Measurements from ENCODE around the gene MICB. TPM values are rescaled to one million over a fixed set of nuclear protein-coding genes. Genes with fewer than 3 reads are reported as not detected.
A peak's percentile ranks its signal among the peaks of the same experiment; 100 is the strongest.

Gene MICB
- total RNA-seq, 1 experiment from 2014 or later = 6.4 TPM

DNA sequence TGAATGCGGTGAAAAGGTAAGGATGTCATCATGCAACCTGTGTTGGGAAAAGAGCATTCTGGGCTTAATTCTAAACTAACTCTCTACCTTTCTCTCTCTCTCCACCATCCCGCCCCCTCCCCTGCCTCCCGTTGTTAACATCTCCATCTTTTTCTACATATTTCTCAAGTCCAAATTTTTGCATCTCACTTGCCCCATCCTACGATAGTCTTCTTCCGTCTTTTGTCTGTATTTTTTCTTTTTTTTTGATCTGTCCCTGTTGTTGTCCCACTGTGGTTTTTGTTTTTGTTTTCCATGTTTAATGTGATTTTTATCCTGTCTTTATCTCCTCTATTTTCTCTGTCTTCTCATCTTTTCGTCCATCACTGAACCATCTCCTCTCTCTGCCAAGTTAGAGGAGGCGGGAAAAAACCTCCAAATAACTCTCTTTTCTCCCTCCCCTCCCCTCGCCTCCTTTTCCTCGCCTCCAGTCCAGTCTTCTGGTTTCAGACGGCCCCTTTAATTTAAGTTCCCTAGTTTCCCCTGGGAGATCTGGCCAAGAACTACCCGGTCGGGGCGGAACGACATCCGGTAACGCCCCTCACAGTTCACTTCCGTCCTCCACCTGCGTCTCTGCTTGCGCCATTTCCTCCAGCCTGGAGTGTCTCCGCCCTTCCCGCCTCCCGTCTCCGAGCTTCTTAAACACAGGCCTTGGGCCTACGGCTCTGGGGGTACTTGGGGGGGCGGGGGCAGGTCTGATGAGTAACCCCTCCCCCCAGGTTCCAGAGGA lies 49.2 kb downstream of the MICB start, which contains the start of gene NFKBIL1:
Gene NFKBIL1, plus strand, starts transcription at position 651 of the 769 bp plus-strand sequence. Its CDS starts 87 bp downstream, at position 738.
- ChIA-PET CTCF (interaction anchor here (0.6 to 2.7 kb wide), 11 partner anchors 27 to 1094 kb away, joined by 3 to 20 read pairs (median 4); partner anchors contain the start of genes APOM and TNF), POLR2A (interaction anchor here (0.6 to 0.7 kb wide), 5 partner anchors 24 to 640 kb away, joined by 3 to 6 read pairs (median 3); partner anchors contain the start of gene LSM2)
- Mint-ChIP-seq H3K4me1 (ENCODE audit: low read depth, unreplicated experiment) (peaks cover 12% of the 10 kb centered on the region), H3K36me3 (ENCODE audit: insufficient read depth, unreplicated experiment) (peaks cover 35% of the 10 kb centered on the region), H3K9me3 (ENCODE audit: unreplicated experiment) (no peaks in the 10 kb centered on the region), H3K27ac (ENCODE audit: unreplicated experiment) (peak within 1 kb of the TSS; percentile 64), H3K27me3 (ENCODE audit: insufficient read depth, unreplicated experiment) (no peaks in the 10 kb centered on the region), H3K4me3 (ENCODE audit: unreplicated experiment) (peak within 1 kb of the TSS; percentile 87)
- intact Hi-C loops (cut with micrococcal nuclease; ENCODE audit: unreplicated experiment) = loop anchor here (1.0 to 5.0 kb wide), 8 partner anchors 27 to 190 kb away; partner anchors contain the start of genes APOM, CLIC1, CSNK2B and LY6G5B
- Histone ChIP-seq H3K9me3 (no peaks in the 10 kb centered on the region), H3K36me3 (ENCODE audit: control insufficient read depth, insufficient read depth, low read length) (no peaks in the 10 kb centered on the region), H3K4me1 (peaks cover 6% of the 10 kb centered on the region), H3K4me3 (ENCODE audit: low read depth, low read length) (peak within 1 kb of the TSS; percentile 44), H3K27me3 (replicated peaks; ENCODE audit: control insufficient read depth, insufficient read depth, low read length) (no peaks in the 10 kb centered on the region)
- TF ChIP-seq, protein P1, sequence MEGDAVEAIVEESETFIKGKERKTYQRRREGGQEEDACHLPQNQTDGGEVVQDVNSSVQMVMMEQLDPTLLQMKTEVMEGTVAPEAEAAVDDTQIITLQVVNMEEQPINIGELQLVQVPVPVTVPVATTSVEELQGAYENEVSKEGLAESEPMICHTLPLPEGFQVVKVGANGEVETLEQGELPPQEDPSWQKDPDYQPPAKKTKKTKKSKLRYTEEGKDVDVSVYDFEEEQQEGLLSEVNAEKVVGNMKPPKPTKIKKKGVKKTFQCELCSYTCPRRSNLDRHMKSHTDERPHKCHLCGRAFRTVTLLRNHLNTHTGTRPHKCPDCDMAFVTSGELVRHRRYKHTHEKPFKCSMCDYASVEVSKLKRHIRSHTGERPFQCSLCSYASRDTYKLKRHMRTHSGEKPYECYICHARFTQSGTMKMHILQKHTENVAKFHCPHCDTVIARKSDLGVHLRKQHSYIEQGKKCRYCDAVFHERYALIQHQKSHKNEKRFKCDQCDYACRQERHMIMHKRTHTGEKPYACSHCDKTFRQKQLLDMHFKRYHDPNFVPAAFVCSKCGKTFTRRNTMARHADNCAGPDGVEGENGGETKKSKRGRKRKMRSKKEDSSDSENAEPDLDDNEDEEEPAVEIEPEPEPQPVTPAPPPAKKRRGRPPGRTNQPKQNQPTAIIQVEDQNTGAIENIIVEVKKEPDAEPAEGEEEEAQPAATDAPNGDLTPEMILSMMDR (IDR thresholded peaks at IDR 0.05; ENCODE audit: insufficient read depth in 1 of 2, low read depth in 1 of 2, low read length in 1 of 2, severe bottlenecking in 1 of 2, unreplicated experiment in 1 of 2) = no peak
- no TSS peak for BruUV-seq (replicated peaks)
- DNase-seq = peak; percentile 91 to 93

DNA sequence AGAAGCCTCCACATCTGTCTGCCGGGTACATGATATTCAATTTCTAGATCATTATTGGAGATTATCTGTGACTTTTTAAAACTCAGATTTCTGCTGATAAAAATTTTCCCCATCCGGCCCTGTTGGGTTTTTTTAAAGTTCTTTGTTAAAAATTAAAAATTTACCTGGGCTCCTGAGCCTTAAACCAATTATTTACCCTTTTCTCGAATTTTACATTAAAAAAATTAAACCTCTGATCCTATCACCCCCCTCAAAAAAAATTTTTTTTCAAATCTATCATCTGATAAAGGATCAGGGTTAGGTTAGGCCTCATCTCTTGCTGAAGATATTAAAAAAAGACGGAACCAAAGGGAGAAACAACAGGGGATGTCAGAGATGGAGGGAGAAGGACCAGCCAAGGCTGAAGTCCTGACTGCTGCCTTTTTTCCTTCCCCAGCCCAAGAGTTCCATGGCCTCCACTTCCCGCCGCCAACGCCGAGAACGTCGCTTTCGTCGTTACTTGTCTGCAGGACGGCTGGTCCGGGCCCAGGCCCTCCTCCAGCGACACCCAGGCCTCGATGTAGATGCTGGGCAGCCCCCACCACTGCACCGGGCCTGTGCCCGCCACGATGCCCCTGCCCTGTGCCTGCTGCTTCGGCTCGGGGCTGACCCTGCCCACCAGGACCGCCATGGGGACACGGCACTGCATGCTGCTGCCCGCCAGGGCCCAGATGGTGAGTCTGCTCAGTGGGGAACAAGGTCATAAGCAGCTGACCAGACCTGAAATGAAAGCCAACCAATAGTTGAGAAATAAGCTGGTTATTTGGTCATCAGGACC lies 50.0 kb downstream of the MICB start:
- H3K9me3 Mint-ChIP-seq (ENCODE audit: unreplicated experiment) = no peaks in the 10 kb centered on the region
- Histone ChIP-seq H3K4me1 (peaks cover 6% of the 10 kb centered on the region), H3K9me3 (no peaks in the 10 kb centered on the region), H3K36me3 (ENCODE audit: control insufficient read depth, insufficient read depth, low read length) (no peaks in the 10 kb centered on the region), H3K4me3 (ENCODE audit: low read depth, low read length) (peak overlapping the region; percentile 44), H3K27me3 (replicated peaks; ENCODE audit: control insufficient read depth, insufficient read depth, low read length) (no peaks in the 10 kb centered on the region)
- intact Hi-C loops (cut with micrococcal nuclease; ENCODE audit: unreplicated experiment) = loop anchor here (1.0 to 5.0 kb wide), 5 partner anchors 26 to 189 kb away; partner anchors contain the start of genes APOM, CLIC1, CSNK2B and LY6G5B
- TF ChIP-seq, protein P1 (IDR thresholded peaks at IDR 0.05; ENCODE audit: insufficient read depth in 1 of 2, low read depth in 1 of 2, low read length in 1 of 2, severe bottlenecking in 1 of 2, unreplicated experiment in 1 of 2) = no peak
- DNase-seq = no peak
- ChIA-PET CTCF (interaction anchor here (0.6 to 2.7 kb wide), 8 partner anchors 28 to 182 kb away, joined by 3 to 20 read pairs (median 3); partner anchors contain the start of gene TNF), POLR2A (interaction anchor here (0.6 to 0.7 kb wide), 5 partner anchors 23 to 266 kb away, joined by 3 to 4 read pairs (median 3); partner anchors contain the start of gene LSM2)
- peaks cover 38% of the 10 kb centered on the region for H3K36me3 Mint-ChIP-seq (ENCODE audit: insufficient read depth, unreplicated experiment)
- TSS peak; percentile 24 for BruUV-seq (replicated peaks)
- H3K4me1 Mint-ChIP-seq (ENCODE audit: low read depth, unreplicated experiment) = peaks cover 12% of the 10 kb centered on the region
- peak overlapping the region; percentile 87 for H3K4me3 Mint-ChIP-seq (ENCODE audit: unreplicated experiment)
- peak overlapping the region; percentile 64 for H3K27ac Mint-ChIP-seq (ENCODE audit: unreplicated experiment)
- no peaks in the 10 kb centered on the region for H3K27me3 Mint-ChIP-seq (ENCODE audit: insufficient read depth, unreplicated experiment)

DNA sequence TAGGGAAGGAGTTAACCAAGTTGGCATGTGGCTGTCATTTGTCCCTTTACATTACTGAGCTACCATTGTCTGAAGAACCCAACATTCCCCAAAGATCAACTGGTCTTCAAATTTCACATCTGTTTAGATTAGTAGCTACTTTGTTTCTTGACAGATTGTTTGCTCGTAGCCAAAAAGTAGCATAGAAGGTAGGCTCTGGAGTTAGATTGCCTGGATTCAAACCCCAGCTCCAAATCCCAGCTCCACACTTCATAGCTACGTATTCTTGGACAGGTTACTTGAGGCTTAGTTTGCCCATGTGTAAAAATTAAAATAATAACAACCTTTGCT lies 50.6 kb downstream of the MICB start:
- CTCF ChIA-PET = interaction anchor here (0.6 to 1.2 kb wide), 3 partner anchors 48 to 91 kb away, joined by 3 read pairs; no protein-coding TSS in a partner anchor
- no TSS peak for BruUV-seq (replicated peaks)
- Histone ChIP-seq H3K36me3 (ENCODE audit: control insufficient read depth, insufficient read depth, low read length) (no peaks in the 10 kb centered on the region), H3K9me3 (no peaks in the 10 kb centered on the region), H3K27me3 (replicated peaks; ENCODE audit: control insufficient read depth, insufficient read depth, low read length) (no peaks in the 10 kb centered on the region), H3K4me3 (ENCODE audit: low read depth, low read length) (no peak overlapping the region), H3K4me1 (peaks cover 6% of the 10 kb centered on the region; the same call in 1 of the 2 replicates)
- no peak for DNase-seq
- H3K9me3 Mint-ChIP-seq (ENCODE audit: unreplicated experiment) = no peaks in the 10 kb centered on the region
- H3K27ac Mint-ChIP-seq (ENCODE audit: unreplicated experiment) = no peak overlapping the region
- peaks cover 38% of the 10 kb centered on the region for H3K36me3 Mint-ChIP-seq (ENCODE audit: insufficient read depth, unreplicated experiment)
- intact Hi-C loops (cut with micrococcal nuclease; ENCODE audit: unreplicated experiment) = loop anchor here (5.0 kb wide), 2 partner anchors 119 to 189 kb away; partner anchors contain the start of genes CLIC1, CSNK2B and LY6G5B
- TF ChIP-seq, protein P1 (IDR thresholded peaks at IDR 0.05; ENCODE audit: insufficient read depth in 1 of 2, low read depth in 1 of 2, low read length in 1 of 2, severe bottlenecking in 1 of 2, unreplicated experiment in 1 of 2) = no peak
- H3K4me3 Mint-ChIP-seq (ENCODE audit: unreplicated experiment) = peak overlapping the region; percentile 87
- H3K4me1 Mint-ChIP-seq (ENCODE audit: low read depth, unreplicated experiment) = peaks cover 12% of the 10 kb centered on the region
- no peaks in the 10 kb centered on the region for H3K27me3 Mint-ChIP-seq (ENCODE audit: insufficient read depth, unreplicated experiment)
- POLR2A ChIA-PET = interaction anchor here (0.7 kb wide), 1 partner anchor 266 kb away, joined by 3 read pairs; no protein-coding TSS in a partner anchor
